ENCODE results near the gene HMG20A.

The HMG20A gene

GRCh38 chr15:77479015-77479414 is 58.3 kb downstream of the HMG20A start:
- no peak for DNase-seq

- no peak for DNase-seq
These were observed 60.4 kb downstream of the HMG20A start for GRCh38 chr15:77480859-77481633.

DNA sequence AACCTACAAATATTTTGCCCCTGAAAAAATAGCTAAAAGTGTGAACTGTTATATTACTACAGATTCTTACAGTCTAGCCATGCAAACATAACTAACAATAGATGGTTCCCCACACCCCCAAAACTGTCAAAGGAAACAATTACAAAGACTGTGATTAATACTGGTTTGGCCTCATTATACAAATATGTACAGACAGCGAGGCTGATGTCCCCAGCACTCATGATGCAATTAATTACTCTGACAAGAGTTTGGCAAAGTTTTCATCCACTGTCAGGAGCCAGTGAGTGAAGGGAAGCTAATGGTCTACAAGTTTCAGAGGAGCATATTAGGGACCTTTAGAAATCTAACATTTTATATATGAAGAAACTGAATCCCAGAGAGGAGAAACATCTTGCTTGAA is 61.0 kb downstream of the HMG20A start:
- no peak for DNase-seq

DNA sequence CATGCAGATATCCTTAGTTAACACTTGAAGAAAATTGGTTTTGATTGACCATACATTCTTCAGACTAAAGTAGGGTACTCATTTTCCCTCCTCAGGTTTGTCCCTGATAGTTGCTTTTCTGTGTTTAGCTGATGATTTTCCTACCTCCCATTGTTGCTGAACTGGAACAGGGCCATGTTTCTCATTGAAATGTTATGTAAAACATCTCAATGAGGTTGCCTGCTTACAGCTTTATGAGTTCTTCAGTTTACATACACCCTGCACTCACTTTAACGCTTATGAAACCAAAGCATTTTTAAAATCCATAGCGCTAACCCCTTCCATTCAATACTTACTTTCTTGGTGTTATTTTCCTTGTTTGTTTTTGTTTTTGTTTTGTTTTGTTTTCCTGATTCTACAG is 61.9 kb downstream of the HMG20A start:
- no peak for DNase-seq

DNA sequence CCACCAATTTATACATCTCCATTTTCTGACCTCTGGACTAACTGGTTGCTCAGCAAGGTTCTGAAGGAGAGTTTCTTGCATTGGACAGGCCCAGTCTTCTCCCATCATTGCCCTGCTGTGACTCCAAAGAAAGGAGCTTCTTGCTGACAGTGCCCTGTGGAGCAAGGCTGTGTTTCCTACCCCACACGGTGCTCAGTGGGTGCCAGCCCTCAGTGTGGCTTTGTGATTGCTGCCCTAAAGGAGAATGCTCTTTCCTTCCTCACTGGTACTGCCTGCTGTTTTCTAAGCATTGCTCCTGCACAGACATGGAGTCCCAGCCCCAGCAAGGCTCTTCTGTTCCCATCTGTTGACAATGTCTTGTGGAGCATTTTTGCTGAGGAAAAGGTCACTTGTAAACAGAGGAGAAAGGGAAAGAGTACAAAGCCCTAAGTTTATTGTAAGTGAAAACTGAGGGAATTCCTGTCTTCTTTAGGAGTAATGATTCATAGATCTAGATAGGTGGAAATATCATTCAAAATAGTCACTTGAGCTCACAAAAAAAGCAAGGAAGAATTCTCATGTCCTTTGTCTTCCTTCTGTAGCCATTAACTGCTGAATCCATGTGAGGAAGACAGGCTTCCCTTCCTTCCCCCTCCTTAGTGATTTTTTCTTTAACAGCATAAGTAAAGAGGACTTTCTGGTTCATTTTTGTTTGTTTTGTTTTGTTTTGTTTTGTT is 62.9 kb downstream of the HMG20A start:
- DNase-seq = no peak

- DNase-seq = no peak
These were observed 64.3 kb downstream of the HMG20A start for GRCh38 chr15:77484994-77485393.

DNA sequence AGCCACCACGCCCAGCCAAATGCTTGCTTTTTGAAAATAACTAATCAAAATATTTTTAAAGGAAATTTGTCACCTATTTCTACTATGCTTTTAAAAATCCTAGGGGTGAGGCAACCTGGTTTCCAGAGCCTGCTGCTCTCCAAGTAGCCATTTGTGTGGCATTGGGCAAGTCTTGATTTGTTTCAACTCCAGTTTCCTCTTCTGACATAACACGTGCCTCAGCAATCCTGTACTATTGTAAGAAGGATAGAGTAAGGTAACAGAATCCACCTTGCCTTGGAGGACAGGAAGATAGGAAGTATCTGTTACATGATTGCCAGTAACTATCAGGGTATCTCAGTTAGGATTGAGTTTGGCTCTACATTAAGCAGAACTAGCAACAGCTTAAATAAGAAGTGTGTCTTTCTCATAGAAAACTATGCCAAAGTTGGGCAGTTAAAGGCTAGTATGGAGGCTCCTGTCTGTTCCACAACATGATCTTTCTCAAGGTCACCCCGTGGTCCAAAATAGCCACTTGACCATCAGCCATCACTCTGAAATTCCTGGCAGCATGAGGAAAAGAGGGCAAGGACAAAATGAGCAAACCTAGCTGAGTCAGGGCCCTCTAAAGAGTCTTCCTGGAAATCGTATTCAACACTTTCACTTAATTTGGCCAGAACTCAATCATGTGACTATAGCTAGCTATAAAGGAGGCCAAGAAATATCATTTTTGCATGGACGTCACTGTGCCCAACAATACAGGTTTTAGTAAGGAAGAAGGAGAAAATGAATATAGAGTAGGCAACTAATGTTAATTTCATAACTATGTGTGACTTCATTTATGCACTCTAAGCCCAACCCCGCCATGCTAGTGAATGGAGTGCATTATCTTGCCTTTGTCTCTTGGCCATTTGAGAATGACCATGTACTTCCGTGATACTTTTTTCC is 66.1 kb downstream of the HMG20A start:
- DNase-seq = no peak

DNA sequence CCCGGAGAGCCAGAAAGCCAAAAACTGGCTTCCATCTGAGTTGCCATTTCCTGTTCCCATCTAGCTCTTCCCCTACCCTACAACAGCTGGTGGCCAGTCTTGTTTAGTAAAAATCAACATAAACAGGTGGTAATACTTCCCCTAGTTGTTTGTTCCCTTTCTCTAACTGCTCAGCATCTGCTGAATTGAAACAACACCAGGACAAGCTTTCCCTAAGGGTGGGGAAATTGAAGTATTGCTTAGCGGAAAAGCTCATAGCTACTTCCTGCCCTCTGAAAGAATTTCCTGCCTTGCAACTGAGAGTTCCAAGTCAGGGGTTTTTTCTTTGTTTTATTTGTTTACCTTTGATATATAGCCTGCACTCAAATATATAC is 66.8 kb downstream of the HMG20A start:
- DNase-seq = no peak

GRCh38 chr15:77487888-77488287 is 67.2 kb downstream of the HMG20A start:
- no peak for DNase-seq

DNA sequence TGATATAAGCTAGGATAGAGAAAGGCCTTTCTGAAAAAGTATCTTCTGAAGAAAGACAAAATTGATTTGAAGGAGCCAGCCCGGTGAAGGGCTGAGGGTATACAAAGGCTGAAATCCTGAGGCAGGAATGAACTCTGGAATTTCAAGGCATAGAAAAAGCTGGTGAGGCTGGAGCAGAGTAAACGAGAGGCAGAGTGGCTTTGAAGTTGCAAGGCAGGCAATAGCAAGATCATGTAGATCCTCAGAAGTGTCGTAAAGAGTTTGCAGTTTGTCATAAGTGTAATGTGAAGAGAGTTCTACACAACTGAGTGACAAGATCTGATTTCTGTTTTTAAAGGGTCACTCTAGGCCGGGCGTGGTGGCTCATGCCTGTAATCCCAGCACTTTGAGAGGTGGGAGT is 69.0 kb downstream of the HMG20A start:
- DNase-seq = no peak

DNA sequence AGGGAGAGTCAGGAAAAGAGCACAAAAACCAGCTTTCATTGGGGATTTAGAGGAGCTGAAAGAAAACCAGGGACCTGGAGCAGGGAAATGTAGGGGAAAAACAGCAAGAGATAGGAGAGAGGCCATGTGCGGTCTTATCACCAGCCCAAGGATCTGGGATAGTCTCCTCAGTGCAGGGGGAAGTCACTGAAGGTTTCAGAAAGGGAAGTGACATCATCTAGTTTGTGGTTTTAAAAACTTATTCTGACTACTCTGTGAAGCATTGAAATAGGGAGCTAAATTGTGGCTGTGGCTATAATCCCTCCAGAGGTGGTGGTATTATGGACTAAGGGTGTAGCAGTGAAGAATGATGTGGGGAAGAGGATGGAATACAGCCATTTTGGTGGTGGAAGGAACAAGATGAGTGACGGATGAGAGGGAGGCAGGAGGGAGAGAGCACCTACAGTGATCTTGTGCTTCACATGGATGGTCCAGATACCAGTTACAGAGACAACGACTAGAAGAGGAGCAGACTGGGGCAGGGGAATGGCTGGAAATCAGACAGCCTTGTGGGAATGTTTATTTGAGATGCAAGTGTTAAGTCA is 72.7 kb downstream of the HMG20A start:
- peak; percentile 32 for DNase-seq

DNA sequence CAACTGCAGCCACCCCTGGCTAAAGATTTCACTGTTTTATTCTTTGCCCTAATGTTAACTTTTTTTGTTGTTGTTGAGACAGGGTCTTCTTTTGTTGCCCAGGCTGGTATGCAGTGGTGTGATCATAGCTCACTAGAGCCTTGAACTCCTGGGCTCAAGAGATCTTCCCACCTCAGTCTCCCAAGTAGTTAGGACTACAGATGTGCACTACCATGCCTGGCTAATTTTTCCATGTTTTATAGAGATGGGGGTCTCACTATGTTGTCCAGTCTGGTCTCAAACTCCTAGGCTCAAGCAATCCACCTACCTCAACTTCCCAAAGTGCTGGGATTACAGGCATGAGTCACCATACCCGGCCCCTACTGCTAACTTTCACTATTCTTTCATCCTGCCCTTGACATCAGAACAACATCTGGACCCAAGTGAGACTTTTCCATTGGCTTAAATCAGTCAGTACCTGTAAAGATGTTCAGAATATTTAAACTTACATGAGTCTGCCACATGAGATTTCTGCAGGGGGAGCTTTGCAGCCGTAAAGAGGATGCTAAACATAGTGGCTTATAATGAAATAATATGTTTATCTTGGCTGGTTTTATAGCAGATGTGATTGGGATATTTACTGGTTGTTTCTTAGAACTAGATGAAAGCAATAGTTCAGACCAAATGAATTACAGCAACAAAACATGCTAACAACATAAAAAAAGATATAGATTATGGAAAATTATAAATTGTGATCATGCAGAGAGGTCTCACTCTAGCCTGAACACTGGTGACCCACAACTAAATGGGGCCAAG is 73.6 kb downstream of the HMG20A start:
- no peak for DNase-seq

DNA sequence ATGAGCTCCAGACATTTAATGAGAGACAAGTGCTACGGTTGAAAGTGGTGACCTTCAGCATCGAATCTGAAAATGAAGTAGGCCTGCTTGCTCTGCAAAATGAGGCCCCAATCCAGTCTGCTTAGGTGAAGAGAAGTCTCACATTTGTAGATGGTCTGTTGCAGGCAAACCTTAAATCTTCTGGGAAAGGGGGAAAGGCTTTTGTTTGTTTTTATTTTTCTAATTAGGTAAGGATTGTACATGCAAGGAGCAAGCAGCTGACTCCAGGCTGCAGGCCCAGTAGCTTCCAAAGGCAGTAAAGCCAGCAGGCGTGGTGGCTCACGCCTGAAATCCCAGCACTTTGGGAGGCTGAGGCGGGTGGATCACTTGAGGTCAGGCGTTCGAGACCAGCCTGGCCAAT is 74.3 kb downstream of the HMG20A start:
- DNase-seq = no peak

DNA sequence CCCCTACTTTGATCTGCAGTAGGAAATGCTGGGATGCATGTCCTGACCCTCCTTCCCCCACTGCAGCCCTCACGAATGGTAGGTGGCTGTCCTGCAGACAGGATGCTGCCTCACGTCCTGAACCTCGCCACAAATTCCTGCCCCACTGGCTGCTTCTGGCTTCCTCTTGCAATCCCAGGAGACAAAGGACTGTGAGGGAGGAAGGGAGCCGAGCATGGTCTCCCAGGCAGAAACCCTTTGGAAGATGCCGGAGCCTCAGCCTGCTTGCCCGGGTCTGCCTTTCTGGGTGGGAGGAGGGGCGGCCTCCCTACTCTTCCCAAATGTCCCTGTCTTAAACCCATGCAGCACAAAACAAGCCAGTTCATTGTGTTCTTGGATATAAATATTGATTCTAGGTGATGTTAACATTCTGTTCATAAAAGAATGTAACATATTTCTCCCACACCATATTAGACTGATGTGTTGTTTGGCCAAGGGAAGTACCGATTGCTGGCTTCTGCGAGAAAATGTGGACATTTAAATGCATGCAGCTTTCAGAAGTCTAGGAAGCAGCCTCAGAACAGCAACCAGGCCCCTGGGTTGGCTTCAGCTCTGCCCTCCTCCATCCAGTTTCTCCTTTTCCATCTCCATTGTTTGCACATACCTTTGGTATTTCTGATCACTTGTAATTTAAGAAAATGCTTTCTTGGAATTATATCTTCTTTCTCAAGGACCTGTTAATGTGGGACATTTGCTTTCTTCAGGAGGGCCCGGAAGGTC is 75.3 kb downstream of the HMG20A start:
- DNase-seq = no peak

DNA sequence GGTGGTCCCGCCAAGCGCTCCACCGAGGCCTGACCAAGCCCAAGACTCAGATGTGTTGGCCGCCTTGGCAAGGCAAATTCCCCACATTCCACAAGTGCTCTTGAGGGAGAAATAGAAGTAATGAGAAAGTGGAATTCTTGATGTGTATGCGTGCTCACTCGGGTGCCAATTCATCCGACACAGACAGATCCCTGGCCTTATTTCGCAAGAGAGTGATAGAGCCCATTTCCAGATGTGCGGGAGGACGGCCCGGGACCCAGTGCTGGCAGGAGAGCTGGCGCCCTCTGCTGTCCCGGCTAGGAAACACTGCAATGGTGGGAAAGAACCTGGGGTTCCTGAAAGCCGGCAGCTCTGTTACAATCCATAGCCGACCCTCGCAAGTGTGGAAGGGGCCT is 76.0 kb downstream of the HMG20A start:
- DNase-seq = peak; percentile 36

DNA sequence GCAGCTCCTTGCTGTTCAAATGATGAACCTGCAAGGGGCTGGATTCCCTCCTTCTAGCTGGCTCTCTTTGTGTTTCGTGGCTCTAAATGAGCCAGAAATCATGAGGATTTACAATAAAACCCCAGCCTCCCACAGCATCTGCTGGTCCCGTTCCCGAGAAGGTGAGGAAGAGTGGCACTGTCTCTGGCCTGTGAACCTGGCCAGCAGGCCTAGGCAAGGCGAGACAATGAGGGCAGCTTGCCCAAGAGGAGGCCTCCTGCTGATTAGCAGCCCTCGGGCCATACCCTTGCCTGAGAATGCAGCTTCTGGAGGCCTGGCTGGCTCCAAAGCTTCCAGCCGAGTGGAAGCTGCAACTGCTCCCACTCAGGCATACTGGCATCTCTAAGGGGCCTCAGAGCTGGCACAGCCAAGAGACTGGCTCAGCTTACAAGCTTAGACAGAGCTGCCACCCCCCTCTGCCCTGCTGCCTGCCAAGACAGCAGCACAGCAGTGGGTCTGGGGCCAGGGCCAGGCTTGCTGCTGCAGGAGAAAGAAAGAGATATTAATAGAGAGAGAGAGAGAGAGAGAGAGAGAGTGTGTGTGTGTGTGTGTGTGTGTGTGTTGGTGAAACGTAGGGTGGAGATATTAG is 76.5 kb downstream of the HMG20A start:
- DNase-seq = no peak

- DNase-seq = no peak
These were observed 77.3 kb downstream of the HMG20A start for GRCh38 chr15:77497942-77498361.

GRCh38 chr15:77499087-77499760 is 78.5 kb downstream of the HMG20A start:
- DNase-seq = no peak

DNA sequence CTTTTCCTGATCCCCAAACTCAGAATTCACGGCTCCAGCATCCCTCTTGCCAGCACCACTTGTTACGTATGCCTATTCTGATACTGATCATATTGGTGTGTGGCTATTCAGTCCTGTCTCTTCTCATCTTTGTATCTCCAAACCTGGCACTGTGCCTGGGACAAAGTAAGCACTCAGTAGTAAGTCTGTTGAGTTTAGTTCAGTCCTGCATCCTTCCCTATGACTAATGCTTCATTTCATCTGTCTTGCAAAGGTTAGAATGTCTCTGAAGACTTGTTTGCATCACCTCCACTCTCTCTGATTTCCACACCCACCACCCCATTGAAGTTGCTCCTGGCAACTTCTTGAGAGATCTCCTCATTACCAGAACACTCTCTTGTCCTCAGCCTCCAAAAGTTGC is 80.3 kb downstream of the HMG20A start:
- DNase-seq = no peak

GRCh38 chr15:77502379-77503095 is 81.8 kb downstream of the HMG20A start:
- DNase-seq = no peak

Data from GF-D8 (cell line).